H1 (cell line): ENCODE data around the gene ANGPTL2. TPM values are rescaled to one million over a fixed set of nuclear protein-coding genes. Genes with fewer than 3 reads are reported as not detected.
A peak's percentile ranks its signal among the peaks of the same experiment; 100 is the strongest.

Experiments used
- CTCF ChIA-PET: fragments of 300-600 bp; sonication (Branson Sonifier 250); formaldehyde crosslinking; loops from one replicate; lab custom pipeline; 2021; ENCODE audit not compliant: partially characterized antibody; lab: Charles Lee
- POLR2A ChIA-PET: fragments of 300-600 bp; sonication (Branson Sonifier 250); formaldehyde crosslinking; loops from one replicate; lab custom pipeline; 2021; ENCODE audit warnings: inconsistent platforms; ENCODE audit not compliant: partially characterized antibody; lab: Charles Lee
- DNase-seq, 2 experiments: peaks; one replicate each; pipeline versions ENCODE4 v3.0.0 to v3.0.0-alpha.2; 2010 to 2022; ENCODE audit warnings: low spot score in 2 of 2, low read depth in 1 of 2, mixed read lengths in 1 of 2
- FAIRE-seq: peaks from 2 replicates; lab custom pipeline; 2011; peaks lifted over from hg19 to GRCh38; lab: Jason Lieb, UNC
- H2AFZ ChIP-seq: 2 replicates; pipeline ENCODE4 v1.8.1; 2012; ENCODE audit warnings: low read length, inconsistent platforms
- H2AK5ac ChIP-seq: 2 replicates; pipeline ENCODE4 v1.6.1; 2013; ENCODE audit warnings: low read depth, low read length
- H2BK120ac ChIP-seq: replicated peaks from 2 replicates; pipeline ENCODE3; 2013; ENCODE audit warnings: low read depth, low read length, inconsistent platforms
- H2BK12ac ChIP-seq: 2 replicates; pipeline ENCODE4 v1.6.1; 2013; ENCODE audit warnings: low read depth, low read length
- H2BK15ac ChIP-seq: 2 replicates; pipeline ENCODE4 v1.6.1; 2013; ENCODE audit warnings: low read length
- H2BK20ac ChIP-seq: 2 replicates; pipeline ENCODE4 v1.6.1; 2013; ENCODE audit warnings: low read length
- H2BK5ac ChIP-seq: 2 replicates; pipeline ENCODE4 v1.6.1; 2013; ENCODE audit warnings: low read depth, low read length
- H3K14ac ChIP-seq: 2 replicates; pipeline ENCODE4 v1.6.1; 2013; ENCODE audit warnings: inconsistent platforms; ENCODE audit not compliant: insufficient read length
- H3K18ac ChIP-seq: 2 replicates; pipeline ENCODE4 v1.6.1; 2013; ENCODE audit warnings: low read length; ENCODE audit errors: extremely low read depth
- H3K23ac ChIP-seq: 2 replicates; pipeline ENCODE4 v1.6.1; 2013; ENCODE audit warnings: inconsistent platforms; ENCODE audit not compliant: insufficient read length
- H3K23me2 ChIP-seq: 2 replicates; pipeline ENCODE4 v1.6.1; 2013; ENCODE audit warnings: low read depth, low read length
- H3K27ac ChIP-seq: 2 replicates; pipeline ENCODE4 v1.6.1; 2011; ENCODE audit warnings: low read depth, low read length, inconsistent platforms
- H3K27me3 ChIP-seq, 4 experiments: replicated peaks in 1 of 4; 1 replicate in 1 of 4; 2 replicates in 3 of 4; pipeline versions ENCODE4 v1.6.1 to v1.8.1; 2011 to 2013; ENCODE audit warnings: low read length in 3 of 4, mild to moderate bottlenecking in 3 of 4, inconsistent platforms in 2 of 4, mixed read lengths in 2 of 4, moderate library complexity in 1 of 4; ENCODE audit not compliant: control insufficient read depth in 3 of 4, insufficient read depth in 3 of 4; ENCODE audit errors: extremely low read depth in 1 of 4
- H3K36me3 ChIP-seq, 4 experiments: 2 replicates each; pipeline versions ENCODE4 v1.6.1 to v1.8.1; 2011 to 2013; ENCODE audit warnings: mild to moderate bottlenecking in 4 of 4, low read length in 3 of 4, moderate library complexity in 2 of 4, control low read depth in 1 of 4, inconsistent platforms in 1 of 4; ENCODE audit not compliant: insufficient read depth in 4 of 4, control insufficient read depth in 2 of 4
- H3K4ac ChIP-seq: replicated peaks from 2 replicates; pipeline ENCODE3; 2013; ENCODE audit warnings: low read length, low read depth, mixed read lengths, inconsistent platforms; ENCODE audit not compliant: insufficient read length
- H3K4me1 ChIP-seq, 4 experiments: replicated peaks in 1 of 4; 1 replicate in 1 of 4; 2 replicates in 3 of 4; pipeline versions ENCODE4 v1.6.1 to v1.8.1; 2011 to 2013; ENCODE audit warnings: low read length in 3 of 4, inconsistent platforms in 2 of 4, mixed read lengths in 1 of 4; ENCODE audit not compliant: insufficient read depth in 4 of 4, control insufficient read depth in 3 of 4
- H3K4me2 ChIP-seq, 2 experiments: 2 replicates each; pipeline versions ENCODE4 v1.6.1 to v1.8.1; 2011 to 2013; ENCODE audit warnings: low read depth in 2 of 2, low read length in 2 of 2, control low read depth in 1 of 2, inconsistent platforms in 1 of 2, mild to moderate bottlenecking in 1 of 2; ENCODE audit not compliant: insufficient read depth in 1 of 2
- H3K4me3 ChIP-seq, 4 experiments: fragments of 200-600, 300-600 bp in 1 of 4; sonication (generic), shearing (Covaris generic), sonication (Bioruptor Twin) in 1 of 4; 2 replicates each; pipeline versions ENCODE4 v1.5.1 to v1.8.1; 2011 to 2016; ENCODE audit warnings: low read length in 4 of 4, low read depth in 3 of 4, control low read depth in 2 of 4, inconsistent platforms in 2 of 4, mild to moderate bottlenecking in 2 of 4, mixed read lengths in 1 of 4, moderate library complexity in 1 of 4; ENCODE audit not compliant: insufficient read depth in 2 of 4; ENCODE audit errors: extremely low read depth in 1 of 4
- H3K56ac ChIP-seq: replicated peaks from 2 replicates; pipeline ENCODE3; 2013; ENCODE audit warnings: low read depth, mild to moderate bottlenecking, mixed read lengths, low read length, inconsistent platforms; ENCODE audit not compliant: insufficient read length
- H3K79me1 ChIP-seq: 2 replicates; pipeline ENCODE4 v1.6.1; 2013; ENCODE audit warnings: low read depth, low read length, control low read depth
- H3K79me2 ChIP-seq, 2 experiments: 2 replicates each; pipeline versions ENCODE4 v1.6.1 to v1.8.1; 2012 to 2013; ENCODE audit warnings: low read length in 2 of 2, mild to moderate bottlenecking in 2 of 2, inconsistent platforms in 1 of 2; ENCODE audit not compliant: insufficient read depth in 2 of 2, control insufficient read depth in 1 of 2
- H3K9ac ChIP-seq, 4 experiments: replicated peaks in 1 of 4; 1 replicate in 1 of 4; 2 replicates in 3 of 4; pipeline versions ENCODE4 v1.6.1 to v1.8.1; 2011 to 2013; ENCODE audit warnings: low read depth in 3 of 4, low read length in 3 of 4, control low read depth in 2 of 4, mild to moderate bottlenecking in 2 of 4, moderate library complexity in 2 of 4, inconsistent platforms in 1 of 4; ENCODE audit errors: extremely low read depth in 1 of 4
- H3K9me3 ChIP-seq, 2 experiments: 2 replicates each; pipeline versions ENCODE4 v1.6.1 to v1.8.1; 2012 to 2013; ENCODE audit warnings: mild to moderate bottlenecking in 2 of 2, moderate library complexity in 2 of 2, control low read depth in 1 of 2, inconsistent platforms in 1 of 2, low read depth in 1 of 2, low read length in 1 of 2, mixed read lengths in 1 of 2; ENCODE audit not compliant: insufficient read depth in 2 of 2
- H4K20me1 ChIP-seq, 2 experiments: replicated peaks in 1 of 2; 2 replicates each; pipeline versions ENCODE3 to v1.8.1; 2011 to 2013; ENCODE audit warnings: inconsistent platforms in 2 of 2, low read length in 2 of 2, mild to moderate bottlenecking in 1 of 2; ENCODE audit not compliant: insufficient read depth in 2 of 2, control insufficient read depth in 1 of 2
- H4K5ac ChIP-seq: 2 replicates; pipeline ENCODE4 v1.6.1; 2013; ENCODE audit warnings: low read length, low read depth, mixed read lengths, inconsistent platforms; ENCODE audit not compliant: insufficient read length
- H4K8ac ChIP-seq: 2 replicates; pipeline ENCODE4 v1.8.0; 2013; ENCODE audit warnings: mild to moderate bottlenecking, moderate library complexity, low read length, inconsistent platforms; ENCODE audit not compliant: insufficient read depth; ENCODE audit errors: extremely low read depth
- H4K91ac ChIP-seq: replicated peaks from 2 replicates; pipeline ENCODE3; 2013; ENCODE audit warnings: low read length, mixed read lengths, inconsistent platforms; ENCODE audit not compliant: insufficient read length
- ATF2 ChIP-seq: IDR thresholded peaks from 2 replicates; pipeline ENCODE4 v1.6.1; 2012; ENCODE audit warnings: low read length, inconsistent platforms
- BACH1 ChIP-seq: IDR thresholded peaks from 2 replicates; pipeline ENCODE4 v1.6.1; 2012; ENCODE audit warnings: low read length, improper control_type of control experiment
- CHD2 ChIP-seq: IDR thresholded peaks from 2 replicates; pipeline ENCODE4 v1.6.1; 2012; ENCODE audit warnings: low read length, improper control_type of control experiment
- CREB1 ChIP-seq: IDR thresholded peaks from 2 replicates; pipeline ENCODE4 v1.6.1; 2012; ENCODE audit warnings: inconsistent platforms
- FOSL1 ChIP-seq: IDR thresholded peaks from 2 replicates; pipeline ENCODE4 v1.6.1; 2011; ENCODE audit warnings: mild to moderate bottlenecking, low read depth, low read length, moderate library complexity; ENCODE audit not compliant: insufficient read depth
- JUN ChIP-seq: IDR thresholded peaks from 2 replicates; pipeline ENCODE4 v1.6.1; 2011; ENCODE audit warnings: low read depth, mild to moderate bottlenecking, improper control_type of control experiment, low read length
- MAFK ChIP-seq: IDR thresholded peaks from 2 replicates; pipeline ENCODE4 v1.6.1; 2012; ENCODE audit warnings: low read depth, mild to moderate bottlenecking, improper control_type of control experiment, low read length
- MAX ChIP-seq: IDR thresholded peaks from 2 replicates; pipeline ENCODE4 v1.6.1; 2012; ENCODE audit warnings: inconsistent platforms
- POU5F1 ChIP-seq: IDR thresholded peaks from 2 replicates; pipeline ENCODE4 v1.6.1; 2011; ENCODE audit warnings: low read depth, mild to moderate bottlenecking, low read length, moderate library complexity
- RNF2 ChIP-seq: fragments of 200-900, 300-1000 bp; sonication (generic); IDR thresholded peaks from 2 replicates; pipeline ENCODE4 v1.7.1; 2016; ENCODE audit warnings: borderline replicate concordance, low read depth, mild to moderate bottlenecking, antibody characterized with exemption, low read length; ENCODE audit not compliant: poor library complexity, severe bottlenecking; ENCODE audit errors: missing control alignments
- TAF1 ChIP-seq: IDR thresholded peaks from 2 replicates; pipeline ENCODE4 v1.6.1; 2011; ENCODE audit warnings: mild to moderate bottlenecking, low read depth, low read length
- TAF7 ChIP-seq: optimal IDR thresholded peaks from 2 replicates; pipeline ENCODE3; 2011; ENCODE audit warnings: low read depth, mild to moderate bottlenecking, inconsistent platforms, low read length, moderate library complexity, borderline replicate concordance
- TEAD4 ChIP-seq: IDR thresholded peaks from 2 replicates; pipeline ENCODE4 v1.6.1; 2012; ENCODE audit warnings: low read depth, low read length, inconsistent platforms, mixed read lengths
- WGBS, 2 experiments: shearing (Covaris generic) in 1 of 2; methylation state at CpG; one replicate each; pipeline versions ENCODE4 v1.1.6 to v1.1.7; 2013 to 2015; ENCODE audit warnings: low lambda C conversion rate in 2 of 2, mixed read lengths in 2 of 2, inconsistent platforms in 1 of 2, low coverage in 1 of 2, missing lambda C conversion rate in 1 of 2; ENCODE audit not compliant: insufficient replicate concordance in 2 of 2, insufficient coverage in 1 of 2, insufficient read length in 1 of 2; ENCODE audit errors: extremely low coverage in 1 of 2, missing lambda C conversion rate in 1 of 2; 5-methylcytosine and 5-hydroxymethylcytosine counted together
- polyA plus RNA-seq, 7 experiments: library from polyadenylated mRNA; depleted of rRNA in 3 of 7; stranded (reverse) in 5 of 7; unstranded in 2 of 7; fragments of >200 nt in 5 of 7; fragments of 200-250 nt in 2 of 7; gene quantifications; 1 replicate in 5 of 7; 2 replicates in 1 of 7; 4 replicates in 1 of 7; pipeline versions ENCODE4 v1.2.1 to v1.2.3, GENCODE V29; 2011 to 2013; ENCODE audit warnings: missing spikeins in 2 of 7, mixed read lengths in 2 of 7
- total RNA-seq: library from RNA; stranded (reverse); fragmentation: NEBNext Ultra II Directional; extraction: Animal tissue kit (Norgen Biotek cat#: 25700); gene quantifications from 2 replicates; pipeline ENCODE4 v1.2.1, GENCODE V29; 2021

Gene ANGPTL2
- total and polyA plus RNA-seq, 2 of the 8 experiments (the other 6 are each of a cell fraction or from before 2014, with no cell fraction given), result 9.0 to 10.6 TPM

GRCh38 chr9:127154003-127154389, 31.6 kb upstream of the ANGPTL2 start:
- ChIA-PET CTCF (interaction anchor here (1.0 to 1.4 kb wide), 6 partner anchors 15 to 206 kb away, joined by 3 to 4 read pairs (median 3); partner anchors contain the start of gene ANGPTL2), POLR2A (interaction anchor here (1.0 kb wide), 1 partner anchor 9 kb away, joined by 3 read pairs; no protein-coding TSS in a partner anchor)
- H2BK15ac ChIP-seq, result no peak overlapping the region
- no peaks in the 10 kb centered on the region for H3K9me3 ChIP-seq
- peaks cover under 1 to 5% (median 3%) of the 10 kb centered on the region in 4 experiments; a peak in 5 of 7 replicates for H3K4me1 ChIP-seq
- H3K23me2 ChIP-seq, result no peaks in the 10 kb centered on the region
- H3K79me1 ChIP-seq, result no peaks in the 10 kb centered on the region
- H3K79me2 ChIP-seq, result no peaks in the 10 kb centered on the region
- FAIRE-seq, result no peak
- H3K56ac ChIP-seq, result no peak overlapping the region
- no peak overlapping the region for H2AK5ac ChIP-seq
- H3K27ac ChIP-seq, result no peak overlapping the region
- H3K23ac ChIP-seq, result no peak overlapping the region
- DNase-seq, result peak in 1 of 2 experiments; percentile 30
- no peak overlapping the region; the same call in 1 of the 2 replicates for H3K18ac ChIP-seq
- no peak overlapping the region for H2AFZ ChIP-seq
- H2BK12ac ChIP-seq, result no peak overlapping the region
- no peak overlapping the region for H4K91ac ChIP-seq
- no peak overlapping the region for H2BK5ac ChIP-seq
- no peak overlapping the region for H3K4me3 ChIP-seq
- no peak overlapping the region for H3K9ac ChIP-seq
- H4K20me1 ChIP-seq, result peaks cover 0 to 1% of the 10 kb centered on the region in 2 experiments
- no peak overlapping the region for H3K14ac ChIP-seq
- H3K4ac ChIP-seq, result no peak overlapping the region
- no peaks in the 10 kb centered on the region for H3K27me3 ChIP-seq
- no peak overlapping the region for H2BK120ac ChIP-seq
- no peak overlapping the region for H4K8ac ChIP-seq
- H4K5ac ChIP-seq, result no peak overlapping the region
- WGBS, 2 experiments, result 89% methylated on average over 5 of the region's 5 CpGs; no CpG with 5 or more reads in 1 of the 2 experiments
- H2BK20ac ChIP-seq, result no peak overlapping the region
- no peak overlapping the region for H3K4me2 ChIP-seq
- H3K36me3 ChIP-seq, result no peaks in the 10 kb centered on the region
- no peak for TF ChIP-seq ATF2
- no peak for TF ChIP-seq TEAD4
- TF ChIP-seq MAFK, result no peak
- no peak for TF ChIP-seq MAX
- TF ChIP-seq TAF7, result no peak
- TF ChIP-seq JUN, result no peak
- TF ChIP-seq BACH1, result no peak
- TF ChIP-seq RNF2, result no peak
- TF ChIP-seq TAF1, result no peak
- TF ChIP-seq POU5F1, result no peak
- TF ChIP-seq CHD2, result no peak
- TF ChIP-seq FOSL1, result no peak
- no peak for TF ChIP-seq CREB1
